ENCODE measurements around the gene EML5.
A peak's percentile ranks its signal among the peaks of the same experiment; 100 is the strongest.

EML5 gene

GRCh38 chr14:88698651-88699050 is 94.1 kb downstream of the EML5 start:
- no peak for DNase-seq

GRCh38 chr14:88695870-88696269 is 96.9 kb downstream of the EML5 start:
- no peak for DNase-seq

- DNase-seq = no peak
These were observed 104.4 kb downstream of the EML5 start for GRCh38 chr14:88688386-88688785.

- DNase-seq = no peak
These were observed 109.6 kb downstream of the EML5 start for GRCh38 chr14:88683119-88683518.

- no peak for DNase-seq
These were observed 110.1 kb downstream of the EML5 start for GRCh38 chr14:88682495-88683114.

- DNase-seq = no peak
These were observed 110.8 kb downstream of the EML5 start for GRCh38 chr14:88681755-88682494.

- no peak for DNase-seq
These were observed 123.4 kb downstream of the EML5 start for GRCh38 chr14:88669346-88669745.

- no peak for DNase-seq
These were observed 124.2 kb downstream of the EML5 start for GRCh38 chr14:88668448-88669116.

GRCh38 chr14:88667555-88668273 is 125.0 kb downstream of the EML5 start:
- DNase-seq = peak; percentile 68 to 80

- no peak for DNase-seq
These were observed 132.7 kb downstream of the EML5 start for GRCh38 chr14:88660056-88660455.

GRCh38 chr14:88639221-88639620 is 153.5 kb downstream of the EML5 start:
- no peak for DNase-seq

GRCh38 chr14:88632512-88632911 is 160.2 kb downstream of the EML5 start:
- DNase-seq = no peak

GRCh38 chr14:88631091-88631490 is 161.7 kb downstream of the EML5 start:
- no peak for DNase-seq

GRCh38 chr14:88630565-88630964 is 162.2 kb downstream of the EML5 start:
- no peak for DNase-seq

- DNase-seq = no peak
These were observed 164.3 kb downstream of the EML5 start for GRCh38 chr14:88628462-88628861.

- no peak for DNase-seq
These were observed 164.7 kb downstream of the EML5 start for GRCh38 chr14:88628033-88628432.

GRCh38 chr14:88625671-88626070 is 167.1 kb downstream of the EML5 start:
- DNase-seq = no peak

- DNase-seq = no peak
These were observed 171.7 kb downstream of the EML5 start for GRCh38 chr14:88621100-88621499.

- no peak for DNase-seq
These were observed 174.3 kb downstream of the EML5 start for GRCh38 chr14:88618476-88618875.

GRCh38 chr14:88617479-88617878 is 175.3 kb downstream of the EML5 start:
- DNase-seq = no peak

- DNase-seq = no peak
These were observed 176.1 kb downstream of the EML5 start for GRCh38 chr14:88616697-88617096.

- DNase-seq = no peak
These were observed 178.4 kb downstream of the EML5 start for GRCh38 chr14:88614218-88614907.

- DNase-seq = no peak
These were observed 179.2 kb downstream of the EML5 start for GRCh38 chr14:88613552-88614010.

Data from SHP77 (cell line).